ENCODE results near the gene RBM14. TPM values are rescaled to one million over a fixed set of nuclear protein-coding genes. Genes with fewer than 3 reads are reported as not detected.

The RBM14 gene
- 35.3 TPM for total RNA-seq (2013)
- polyA plus RNA-seq (10 to 100 TPM; 21.9 to 46.7 (median 42.6) TPM), polyA minus RNA-seq (40.9 and 51.5 TPM in 2 replicates), total RNA-seq (29.2 to 143 (median 93.0) reads per million in 11 experiments)

- H3K27me3 ChIP-seq (ENCODE audit: control insufficient read depth in 2 of 2, insufficient read depth in 2 of 2, low read length in 2 of 2) = no peaks in the 10 kb centered on the region
- peaks cover 46% of the 10 kb centered on the region for H4K20me1 ChIP-seq (ENCODE audit: insufficient read depth, low read length)
- H3K4me1 Mint-ChIP-seq = peaks cover 38% of the 10 kb centered on the region
- peak; percentile 98 to 99 (median 99) for DNase-seq
- peak within 1 kb of the TSS; percentile 88 for H3K4me2 ChIP-seq (replicated peaks; ENCODE audit: extremely low read depth, low read length, poor library complexity, severe bottlenecking)
- peak within 1 kb of the TSS; percentile 71 to 99 (median 82) for H3K4me3 ChIP-seq (replicated peaks in 1 of 3; ENCODE audit: low read depth in 2 of 3, low read length in 3 of 3)
- intact Hi-C loops (cut with micrococcal nuclease) = loop anchor here (2.0 kb wide), 2 partner anchors 22 to 24 kb away; partner anchors contain the start of genes CCDC87 (in 2 of the 2), CCS (in 2 of the 2) and RBM4 (in 1 of the 2)
- peaks cover 0 to 3% (median 0%) of the 10 kb centered on the region in 7 donors for H3K9me3 Mint-ChIP-seq
- peak within 1 kb of the TSS; percentile 94 to 98 for H3K4me3 Mint-ChIP-seq
- H3K27ac Mint-ChIP-seq = peak within 1 kb of the TSS; percentile 96 to 99 (median 98)
- peak within 1 kb of the TSS; percentile 93 for H2AFZ ChIP-seq (ENCODE audit: insufficient read depth, low read depth, low read length, poor library complexity, severe bottlenecking)
- H3K79me2 ChIP-seq (ENCODE audit: insufficient read depth, low read length) = peaks cover 64% of the 10 kb centered on the region
- no peaks in the 10 kb centered on the region for H3K9me3 ChIP-seq (replicated peaks in 1 of 2; ENCODE audit: control insufficient read depth in 1 of 2, insufficient read depth in 1 of 2, low read length in 2 of 2)
- peaks cover 0 to 2% (median 2%) of the 10 kb centered on the region in 3 donors for H3K27me3 Mint-ChIP-seq (ENCODE audit: low read depth in 3 of 3)
- under 1% methylated on average over 90 of the region's 90 CpGs for WGBS (ENCODE audit: insufficient coverage)
- no peak for TF ChIP-seq CTCF (IDR thresholded peaks at IDR 0.05)
- peak within 1 kb of the TSS; percentile 95 for H3K9ac ChIP-seq (ENCODE audit: insufficient read depth, low read length, poor library complexity, severe bottlenecking)
- peak within 1 kb of the TSS; percentile 91 to 99 for H3K27ac ChIP-seq (ENCODE audit: low read depth in 1 of 2, low read length in 2 of 2)
- peaks cover under 1 to 15% of the 10 kb centered on the region in 2 donors for H3K36me3 Mint-ChIP-seq
- H3K4me1 ChIP-seq (ENCODE audit: control insufficient read depth in 1 of 2, insufficient read depth in 2 of 2, low read length in 2 of 2) = peaks cover 32 to 38% of the 10 kb centered on the region in 2 donors
- H3K36me3 ChIP-seq (replicated peaks in 1 of 2; ENCODE audit: control insufficient read depth in 1 of 2, insufficient read depth in 2 of 2, low read length in 2 of 2) = peaks cover under 1 to 7% of the 10 kb centered on the region in 2 donors
Observed at GRCh38 chr11:66616379-66617154, at the start of gene RBM14. Gene RBM14 (plus strand): TSS chr11:66616630. CDS start chr11:66616721, 91 bp downstream.

- peaks cover 4 to 12% of the 10 kb centered on the region in 2 donors for H3K4me1 ChIP-seq (ENCODE audit: control insufficient read depth in 1 of 2, insufficient read depth in 2 of 2, low read length in 2 of 2)
- Mint-ChIP-seq H3K27me3 (ENCODE audit: low read depth in 3 of 3) (peaks cover 22 to 25% (median 22%) of the 10 kb centered on the region in 3 donors), H3K4me3 (peak overlapping the region; percentile 64 to 82), H3K27ac (no peak overlapping the region), H3K4me1 (peaks cover 7% of the 10 kb centered on the region), H3K9me3 (peaks cover 0 to 5% (median 1%) of the 10 kb centered on the region in 7 donors), H3K36me3 (no peaks in the 10 kb centered on the region)
- H3K4me2 ChIP-seq (replicated peaks; ENCODE audit: extremely low read depth, low read length, poor library complexity, severe bottlenecking) = peak overlapping the region; percentile 86
- H3K79me2 ChIP-seq (ENCODE audit: insufficient read depth, low read length) = no peaks in the 10 kb centered on the region
- 91% methylated on average over 6 of the region's 15 CpGs for WGBS (ENCODE audit: insufficient coverage)
- intact Hi-C loops (cut with micrococcal nuclease) = no loop called here
- DNase-seq = no peak
- H2AFZ ChIP-seq (ENCODE audit: insufficient read depth, low read depth, low read length, poor library complexity, severe bottlenecking) = peak overlapping the region; percentile 89
- peak overlapping the region; percentile 53 for H3K9ac ChIP-seq (ENCODE audit: insufficient read depth, low read length, poor library complexity, severe bottlenecking)
- H3K27ac ChIP-seq (ENCODE audit: low read depth in 1 of 2, low read length in 2 of 2) = no peak overlapping the region
- no peaks in the 10 kb centered on the region for H3K9me3 ChIP-seq (replicated peaks in 1 of 2; ENCODE audit: control insufficient read depth in 1 of 2, insufficient read depth in 1 of 2, low read length in 2 of 2)
- peak overlapping the region in 1 of 3 experiments; percentile 73 for H3K4me3 ChIP-seq (replicated peaks in 1 of 3; ENCODE audit: low read depth in 2 of 3, low read length in 3 of 3)
- TF ChIP-seq CTCF (IDR thresholded peaks at IDR 0.05) = no peak
- H3K36me3 ChIP-seq (replicated peaks in 1 of 2; ENCODE audit: control insufficient read depth in 1 of 2, insufficient read depth in 2 of 2, low read length in 2 of 2) = no peaks in the 10 kb centered on the region
- no peaks in the 10 kb centered on the region for H4K20me1 ChIP-seq (ENCODE audit: insufficient read depth, low read length)
- H3K27me3 ChIP-seq (ENCODE audit: control insufficient read depth in 2 of 2, insufficient read depth in 2 of 2, low read length in 2 of 2) = peaks cover 0 to 17% of the 10 kb centered on the region in 2 donors
Observed at GRCh38 chr11:66567787-66568123, 48.7 kb upstream of the RBM14 start.

All from CD14-positive monocyte (primary cell).